Neutrophil (primary cell): ENCODE measurements around the gene ULK3.
A peak's percentile ranks its signal among the peaks of the same experiment; 100 is the strongest.

Experiments
- H3K27ac ChIP-seq: fragments of 200-600 bp; sonication (generic); 2 replicates; pipeline ENCODE4 v1.5.1; 2016; ENCODE audit warnings: mild to moderate bottlenecking, moderate library complexity
- H3K27me3 ChIP-seq: fragments of 200-600 bp; sonication (generic); 2 replicates; pipeline ENCODE4 v1.6.0; 2016; ENCODE audit warnings: mild to moderate bottlenecking
- H3K36me3 ChIP-seq: fragments of 200-600 bp; sonication (generic); 2 replicates; pipeline ENCODE4 v1.5.1; 2017
- H3K4me1 ChIP-seq, 2 experiments: fragments of 200-600 bp in 1 of 2; sonication (generic) in 1 of 2; 1 replicate in 1 of 2; 2 replicates in 1 of 2; pipeline versions ENCODE4 v1.5.1 to v1.6.1; 2013 to 2016; ENCODE audit warnings: low read depth in 1 of 2, low read length in 1 of 2, mild to moderate bottlenecking in 1 of 2, moderate library complexity in 1 of 2; ENCODE audit not compliant: control insufficient read depth in 1 of 2, insufficient read depth in 1 of 2
- H3K4me3 ChIP-seq, 2 experiments: fragments of 200-600 bp in 1 of 2; sonication (generic) in 1 of 2; 1 replicate in 1 of 2; 2 replicates in 1 of 2; pipeline ENCODE4 v1.5.1; 2013 to 2016; ENCODE audit warnings: low read depth in 1 of 2, low read length in 1 of 2, mild to moderate bottlenecking in 1 of 2, moderate library complexity in 1 of 2
- H3K9me3 ChIP-seq: fragments of 200-600 bp; sonication (generic); 2 replicates; pipeline ENCODE4 v1.5.1; 2016
- CTCF ChIP-seq: fragments of 200-600 bp; sonication (generic); IDR thresholded peaks from 2 replicates; pipeline ENCODE4 v1.5.1; 2016; ENCODE audit warnings: antibody characterized with exemption

ULK3 gene

GRCh38 chr15:74857082-74857655, 14.2 kb upstream of the ULK3 start:
- TF ChIP-seq CTCF, result no peak
- Histone ChIP-seq H3K27ac (peak overlapping the region; percentile 26), H3K9me3 (no peaks in the 10 kb centered on the region), H3K36me3 (peaks cover 44% of the 10 kb centered on the region), H3K4me1 (no peaks in the 10 kb centered on the region), H3K27me3 (no peaks in the 10 kb centered on the region), H3K4me3 (no peak overlapping the region)

- Histone ChIP-seq H3K36me3 (peaks cover 50% of the 10 kb centered on the region), H3K4me3 (no peak overlapping the region), H3K4me1 (no peaks in the 10 kb centered on the region), H3K27ac (no peak overlapping the region), H3K9me3 (no peaks in the 10 kb centered on the region), H3K27me3 (no peaks in the 10 kb centered on the region)
- TF ChIP-seq CTCF, result no peak
Measured at GRCh38 chr15:74856537-74856936, 13.6 kb upstream of the ULK3 start.

GRCh38 chr15:74855857-74856256, 12.9 kb upstream of the ULK3 start:
- Histone ChIP-seq H3K36me3 (peaks cover 50% of the 10 kb centered on the region), H3K4me3 (no peak overlapping the region), H3K4me1 (no peaks in the 10 kb centered on the region), H3K9me3 (no peaks in the 10 kb centered on the region), H3K27ac (no peak overlapping the region), H3K27me3 (no peaks in the 10 kb centered on the region)
- no peak for TF ChIP-seq CTCF

- H3K36me3 ChIP-seq, result peaks cover 64% of the 10 kb centered on the region
- TF ChIP-seq CTCF, result no peak
- no peak overlapping the region for H3K27ac ChIP-seq
- no peak overlapping the region for H3K4me3 ChIP-seq
- H3K27me3 ChIP-seq, result no peaks in the 10 kb centered on the region
- H3K9me3 ChIP-seq, result no peaks in the 10 kb centered on the region
- no peaks in the 10 kb centered on the region for H3K4me1 ChIP-seq
Measured at GRCh38 chr15:74854453-74855022, 11.6 kb upstream of the ULK3 start.

GRCh38 chr15:74851960-74852359, 9.0 kb upstream of the ULK3 start:
- H3K9me3 ChIP-seq, result no peaks in the 10 kb centered on the region
- TF ChIP-seq CTCF, result no peak
- no peaks in the 10 kb centered on the region for H3K4me1 ChIP-seq
- H3K36me3 ChIP-seq, result peaks cover 80% of the 10 kb centered on the region
- H3K27ac ChIP-seq, result no peak overlapping the region
- H3K4me3 ChIP-seq, result no peak overlapping the region
- H3K27me3 ChIP-seq, result no peaks in the 10 kb centered on the region
